Loucy (cell line): ENCODE measurements around the gene TRNT1.

Experiments used
- H2AFZ ChIP-seq: fragments of 200-600 bp; sonication (generic); 2 replicates; pipeline ENCODE4 v1.6.0; 2016; ENCODE audit warnings: antibody characterized with exemption, mild to moderate bottlenecking, low read length, moderate library complexity
- H3F3A ChIP-seq: fragments of 200-600 bp; 2 replicates; pipeline ENCODE4 v1.6.0; 2016; ENCODE audit warnings: antibody characterized with exemption, low read depth, mild to moderate bottlenecking
- H3K27me3 ChIP-seq: fragments of 200-600 bp; sonication (generic); 2 replicates; pipeline ENCODE4 v1.6.1; 2014; ENCODE audit warnings: low read length, mild to moderate bottlenecking; ENCODE audit not compliant: insufficient read depth, poor library complexity, severe bottlenecking
- H3K36me3 ChIP-seq: fragments of 200-600 bp; sonication (generic); 2 replicates; pipeline ENCODE4 v1.6.1; 2016; ENCODE audit warnings: low read length; ENCODE audit not compliant: insufficient read depth
- H3K4me1 ChIP-seq: fragments of 200-600 bp; sonication (generic); 2 replicates; pipeline ENCODE4 v1.5.1; 2014; ENCODE audit warnings: low read length, mild to moderate bottlenecking; ENCODE audit not compliant: insufficient read depth, poor library complexity, severe bottlenecking
- H3K4me2 ChIP-seq: fragments of 200-600 bp; sonication (generic); 2 replicates; pipeline ENCODE4 v1.6.0; 2014; ENCODE audit warnings: antibody characterized with exemption, low read length, low read depth, mild to moderate bottlenecking; ENCODE audit not compliant: poor library complexity, severe bottlenecking
- H3K4me3 ChIP-seq: fragments of 200-600 bp; sonication (generic); 2 replicates; pipeline ENCODE4 v1.5.1; 2014; ENCODE audit warnings: low read length, mild to moderate bottlenecking, mixed read lengths; ENCODE audit not compliant: poor library complexity, severe bottlenecking
- H3K79me2 ChIP-seq: fragments of 200-600 bp; sonication (generic); 2 replicates; pipeline ENCODE4 v1.6.1; 2014; ENCODE audit warnings: low read length; ENCODE audit not compliant: insufficient read depth
- H3K9ac ChIP-seq: fragments of 200-600 bp; sonication (generic); 2 replicates; pipeline ENCODE4 v1.6.0; 2014; ENCODE audit warnings: mild to moderate bottlenecking, low read depth, low read length, moderate library complexity; ENCODE audit not compliant: poor library complexity, severe bottlenecking
- H3K9me2 ChIP-seq: fragments of 200-600 bp; sonication (generic); replicated peaks from 2 replicates; pipeline ENCODE4 v1.6.1; 2016; ENCODE audit warnings: low read depth, low read length, mixed read lengths
- H3K9me3 ChIP-seq: fragments of 200-600 bp; sonication (generic); 2 replicates; pipeline ENCODE4 v1.6.1; 2014; ENCODE audit warnings: mild to moderate bottlenecking, antibody characterized with exemption, low read length, low read depth; ENCODE audit not compliant: insufficient read depth
- H4K20me1 ChIP-seq: fragments of 200-600 bp; sonication (generic); 2 replicates; pipeline ENCODE4 v1.6.0; 2014; ENCODE audit warnings: antibody characterized with exemption, low read length, mild to moderate bottlenecking; ENCODE audit not compliant: insufficient read depth, poor library complexity, severe bottlenecking
- CTCF ChIP-seq: fragments of 200-600 bp; sonication (generic); conservative IDR thresholded peaks from 2 replicates; pipeline ENCODE4 v1.5.1; 2014; ENCODE audit warnings: mild to moderate bottlenecking, antibody characterized with exemption, low read length
- EZH2phosphoT487 ChIP-seq: fragments of 200-600 bp; IDR thresholded peaks from 2 replicates; pipeline ENCODE4 v1.6.1; 2018; ENCODE audit warnings: antibody characterized with exemption, mild to moderate bottlenecking, moderate library complexity, borderline replicate concordance

The TRNT1 gene

GRCh38 chr3:3119393-3119851 lies 7.3 kb upstream of the TRNT1 start:
- Histone ChIP-seq H3K4me1 (peaks cover 9% of the 10 kb centered on the region), H3K36me3 (no peaks in the 10 kb centered on the region), H2AFZ (no peak overlapping the region), H3K9ac (no peak overlapping the region), H3K4me3 (no peak overlapping the region), H3K4me2 (peak overlapping the region; percentile 18), H3K79me2 (no peaks in the 10 kb centered on the region), H4K20me1 (no peaks in the 10 kb centered on the region), H3K27me3 (no peaks in the 10 kb centered on the region), H3F3A (no peaks in the 10 kb centered on the region), H3K9me2 (no peaks in the 10 kb centered on the region), H3K9me3 (no peaks in the 10 kb centered on the region)
- TF ChIP-seq EZH2phosphoT487 = no peak
- TF ChIP-seq CTCF = no peak

- H3F3A ChIP-seq = no peaks in the 10 kb centered on the region
- no peaks in the 10 kb centered on the region for H3K27me3 ChIP-seq
- peak overlapping the region; percentile 69 for H3K4me2 ChIP-seq
- no peaks in the 10 kb centered on the region for H3K9me3 ChIP-seq
- H4K20me1 ChIP-seq = peaks cover 26% of the 10 kb centered on the region
- peaks cover 36% of the 10 kb centered on the region for H3K4me1 ChIP-seq
- peaks cover 6% of the 10 kb centered on the region; the same call in 1 of the 2 replicates for H3K36me3 ChIP-seq
- peak overlapping the region; percentile 96 for H3K9ac ChIP-seq
- TF ChIP-seq EZH2phosphoT487 (no peak), CTCF (no peak)
- H3K79me2 ChIP-seq = peaks cover 40% of the 10 kb centered on the region
- peak overlapping the region; percentile 98 for H3K4me3 ChIP-seq
- peak overlapping the region; percentile 79 for H2AFZ ChIP-seq
- H3K9me2 ChIP-seq = no peaks in the 10 kb centered on the region
Observed at GRCh38 chr3:3125977-3126376, 763 bp upstream of the TRNT1 start.

GRCh38 chr3:3127432-3128010 lies 781 bp downstream of the TRNT1 start:
- peaks cover 36% of the 10 kb centered on the region for H3K4me1 ChIP-seq
- H3K9me2 ChIP-seq = no peaks in the 10 kb centered on the region
- no peaks in the 10 kb centered on the region for H3K9me3 ChIP-seq
- peak overlapping the region; percentile 83 for H2AFZ ChIP-seq
- no peaks in the 10 kb centered on the region for H3F3A ChIP-seq
- no peaks in the 10 kb centered on the region for H3K27me3 ChIP-seq
- TF ChIP-seq CTCF (no peak), EZH2phosphoT487 (no peak)
- H3K4me3 ChIP-seq = peak overlapping the region; percentile 98
- peaks cover 44% of the 10 kb centered on the region for H3K79me2 ChIP-seq
- peak overlapping the region; percentile 80 for H3K4me2 ChIP-seq
- peaks cover 26% of the 10 kb centered on the region for H4K20me1 ChIP-seq
- peaks cover 9% of the 10 kb centered on the region; the same call in 1 of the 2 replicates for H3K36me3 ChIP-seq
- peak overlapping the region; percentile 96 for H3K9ac ChIP-seq
